GM21825 (cell line): ENCODE measurements around the gene LNX2.

Experiments used
- ATAC-seq: cut with Tn5 transposase; IDR thresholded peaks from one replicate; pipeline ENCODE4 v1.9.1; 2021; ENCODE audit warnings: mild to moderate bottlenecking, moderate library complexity; ENCODE audit not compliant: unreplicated experiment

LNX2 gene

GRCh38 chr13:27570906-27571305, 49.4 kb downstream of the LNX2 start:
- ATAC-seq = no peak

- no peak for ATAC-seq
Observed at GRCh38 chr13:27569405-27569804, 50.9 kb downstream of the LNX2 start.

DNA sequence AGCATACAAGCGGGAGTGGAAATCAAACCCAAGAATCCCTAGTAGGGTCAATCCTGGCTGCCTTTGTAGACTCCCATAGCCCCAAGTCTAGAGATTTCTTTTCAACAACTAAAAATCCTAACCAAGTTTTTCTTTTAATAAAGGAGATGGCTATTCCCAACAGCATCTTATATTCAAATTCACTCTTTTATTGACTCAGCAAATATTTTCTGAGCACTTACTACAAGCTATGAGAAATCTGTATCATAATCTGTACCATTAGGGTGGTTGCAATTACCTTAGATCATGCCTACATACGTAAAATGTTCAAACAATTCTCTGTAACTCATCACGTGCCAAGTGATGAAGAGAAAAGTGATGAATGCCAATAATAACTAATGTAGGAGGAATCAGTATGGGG, 54.5 kb downstream of the LNX2 start:
- no peak for ATAC-seq

GRCh38 chr13:27562457-27562856, 57.9 kb downstream of the LNX2 start:
- no peak for ATAC-seq

DNA sequence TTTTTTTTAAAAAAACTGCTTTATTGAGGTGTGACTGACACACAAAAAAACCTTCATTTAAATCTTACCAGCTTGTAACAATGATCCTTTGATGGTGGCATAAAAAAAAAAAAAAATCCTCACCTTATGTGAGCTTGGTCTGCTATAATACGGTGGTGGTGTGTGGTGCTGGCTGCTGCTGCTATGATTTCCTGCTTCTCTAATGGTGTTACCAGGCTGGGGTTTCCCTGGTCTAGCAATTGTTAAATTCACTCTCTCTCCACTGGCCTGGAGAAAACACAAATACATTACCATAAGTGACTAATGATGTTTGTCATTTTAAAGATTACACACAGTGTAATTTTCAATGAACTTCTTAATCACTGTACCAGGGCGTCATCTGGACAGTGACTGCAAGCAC, 60.6 kb downstream of the LNX2 start:
- no peak for ATAC-seq

- ATAC-seq = no peak
Observed at GRCh38 chr13:27556109-27556508, 64.2 kb downstream of the LNX2 start.

DNA sequence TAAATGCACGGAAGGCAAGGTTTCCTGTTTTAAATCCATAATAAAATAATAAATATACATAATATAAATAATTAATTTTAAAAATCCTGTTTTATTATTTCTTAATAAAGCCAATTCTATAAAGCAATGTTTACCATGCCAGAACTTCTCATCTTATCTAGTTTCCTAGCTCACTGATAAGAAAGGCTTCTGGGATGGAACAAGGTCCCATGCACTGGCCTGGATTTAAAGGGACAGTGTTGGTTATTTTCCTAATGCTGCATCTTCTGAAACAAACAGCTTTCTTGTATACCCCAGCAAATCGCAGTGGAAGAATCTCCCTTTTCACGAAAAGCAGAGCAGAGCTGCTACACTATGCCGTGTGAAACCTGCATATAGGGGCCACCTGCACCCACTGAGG, 68.8 kb downstream of the LNX2 start:
- no peak for ATAC-seq

DNA sequence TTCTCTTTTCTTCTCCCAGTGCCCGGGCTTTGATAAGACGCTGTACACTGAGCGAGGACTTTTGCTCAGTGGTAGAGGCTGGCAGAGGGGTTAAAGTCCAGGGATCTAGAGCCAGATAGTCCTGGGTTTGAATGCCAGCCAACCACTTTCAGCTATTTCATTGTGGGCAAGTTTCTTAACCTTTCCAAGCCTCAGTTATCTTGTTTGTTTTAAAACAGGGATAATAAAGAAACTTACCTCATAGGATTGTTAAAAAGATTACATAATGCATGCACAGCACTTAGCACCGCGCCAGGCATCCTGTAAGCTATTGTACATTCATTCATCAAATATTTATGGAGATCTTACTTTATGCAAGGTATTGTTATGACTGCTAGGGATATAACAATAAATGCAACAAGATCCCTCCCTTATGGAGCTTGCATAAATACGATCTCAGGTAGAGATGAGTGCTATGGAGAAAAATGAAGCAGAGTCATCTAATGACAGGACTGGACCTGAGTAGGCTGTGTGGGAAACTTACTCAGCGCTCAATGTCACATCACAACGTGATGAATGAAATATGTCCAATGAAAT, 70.8 kb downstream of the LNX2 start:
- ATAC-seq = no peak

DNA sequence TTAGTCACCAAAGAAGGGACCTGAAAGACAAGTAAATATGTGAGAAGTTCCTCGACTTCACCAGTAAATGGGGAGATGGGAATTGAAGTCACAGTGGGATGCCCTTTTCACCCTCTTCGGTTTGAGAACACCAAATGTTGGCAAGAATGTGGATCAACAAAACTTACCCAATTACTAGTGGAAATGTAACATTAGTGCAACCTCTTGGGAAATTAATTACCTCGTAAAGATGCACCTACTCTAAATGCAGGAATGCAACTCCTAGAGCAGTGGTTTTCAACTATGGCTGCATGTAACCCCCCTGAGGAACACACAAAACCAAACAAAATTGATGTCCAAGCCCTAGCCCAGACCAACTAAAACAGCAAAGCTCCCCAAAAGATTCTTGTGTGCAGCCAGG, 78.1 kb downstream of the LNX2 start:
- ATAC-seq = no peak

DNA sequence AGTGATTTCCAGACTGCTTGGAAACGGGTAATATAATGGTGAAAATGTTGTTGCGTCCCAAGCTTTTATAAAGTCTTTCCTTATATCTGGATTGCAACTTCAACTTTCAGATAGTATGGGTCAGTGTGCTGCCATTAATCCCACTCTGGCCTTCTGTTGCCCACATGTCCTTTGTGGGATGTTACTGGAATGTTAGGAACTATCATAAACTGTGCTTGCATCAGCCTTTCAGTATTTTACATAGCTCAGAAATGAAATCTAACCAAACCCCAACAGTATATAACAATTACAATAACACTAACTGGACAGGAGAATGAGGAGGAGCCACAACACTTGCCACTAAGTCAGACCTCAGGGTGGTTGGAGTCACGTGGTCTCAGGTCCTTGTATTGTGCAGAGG, 78.9 kb downstream of the LNX2 start:
- ATAC-seq = no peak

DNA sequence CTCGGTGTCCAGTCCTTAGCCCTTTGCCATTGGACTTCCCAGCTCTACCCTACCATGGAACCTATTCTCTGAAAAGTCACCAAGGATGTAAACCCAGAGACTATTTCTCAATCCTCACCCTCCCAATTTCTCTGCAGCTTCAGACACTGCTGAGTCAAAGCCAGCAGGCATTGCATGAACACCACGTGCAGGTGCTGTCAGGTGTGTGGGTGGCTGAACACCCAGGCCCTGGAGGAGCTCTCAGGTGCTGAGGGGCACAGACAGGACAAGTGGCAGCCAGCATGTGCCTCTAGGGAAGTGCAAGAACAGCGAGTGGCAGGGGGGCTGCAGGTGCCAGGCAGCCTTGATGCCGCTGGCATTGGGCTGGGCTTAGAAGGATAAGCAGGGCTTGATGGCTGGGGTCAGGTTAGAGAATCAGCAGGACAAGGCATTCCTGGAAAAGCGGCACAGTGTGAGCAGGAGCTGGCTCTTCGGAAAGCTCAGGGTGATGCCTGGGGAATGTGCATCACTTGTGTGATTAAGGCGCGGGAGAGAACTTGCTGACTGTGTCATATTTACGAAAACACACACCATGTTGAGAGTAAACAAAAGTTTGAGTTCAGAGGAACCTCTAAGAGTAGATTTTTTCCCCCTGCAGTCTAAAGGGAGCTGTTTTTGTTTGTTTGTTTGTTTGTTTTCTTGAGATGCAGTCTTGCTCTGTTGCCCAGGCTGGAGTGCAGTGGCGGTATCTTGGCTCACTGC, 83.8 kb downstream of the LNX2 start:
- no peak for ATAC-seq

DNA sequence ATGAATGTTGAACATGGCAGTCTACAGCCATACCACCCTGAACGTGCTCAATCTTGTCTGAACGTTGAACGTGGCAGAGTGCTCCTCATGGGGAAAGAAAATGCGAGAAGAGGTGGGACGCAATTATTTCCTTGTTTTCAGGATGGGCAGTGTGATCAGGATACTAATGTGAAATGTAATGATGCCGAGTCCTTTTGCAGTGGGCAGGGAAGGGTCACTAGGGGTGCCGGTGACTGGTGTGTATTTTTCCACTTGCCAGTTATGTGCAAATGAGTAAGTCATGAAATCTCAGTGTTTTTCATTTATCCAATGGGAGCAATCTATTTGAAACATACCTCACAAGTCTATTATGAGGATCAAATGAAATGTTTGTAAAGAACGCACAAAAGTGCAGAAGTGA, 84.8 kb downstream of the LNX2 start:
- ATAC-seq = no peak

DNA sequence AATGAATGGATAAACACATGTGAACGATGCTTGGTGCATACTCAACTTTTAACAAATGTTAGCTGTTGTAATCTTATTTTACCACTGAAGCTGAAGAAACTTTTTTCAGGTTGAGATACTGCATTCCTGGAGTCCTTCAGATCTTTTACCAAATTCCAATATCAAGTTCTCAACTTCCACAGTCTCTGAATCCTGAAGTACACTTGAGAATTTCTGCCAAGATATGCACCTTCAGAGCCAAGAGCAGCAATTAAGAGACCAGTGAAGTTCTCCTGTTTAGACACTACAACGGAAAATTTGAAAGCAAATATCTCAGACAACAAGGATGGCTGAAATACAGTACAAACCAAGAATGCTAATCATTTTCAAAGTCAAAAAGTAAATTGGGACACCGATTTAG, 85.3 kb downstream of the LNX2 start:
- ATAC-seq = no peak

DNA sequence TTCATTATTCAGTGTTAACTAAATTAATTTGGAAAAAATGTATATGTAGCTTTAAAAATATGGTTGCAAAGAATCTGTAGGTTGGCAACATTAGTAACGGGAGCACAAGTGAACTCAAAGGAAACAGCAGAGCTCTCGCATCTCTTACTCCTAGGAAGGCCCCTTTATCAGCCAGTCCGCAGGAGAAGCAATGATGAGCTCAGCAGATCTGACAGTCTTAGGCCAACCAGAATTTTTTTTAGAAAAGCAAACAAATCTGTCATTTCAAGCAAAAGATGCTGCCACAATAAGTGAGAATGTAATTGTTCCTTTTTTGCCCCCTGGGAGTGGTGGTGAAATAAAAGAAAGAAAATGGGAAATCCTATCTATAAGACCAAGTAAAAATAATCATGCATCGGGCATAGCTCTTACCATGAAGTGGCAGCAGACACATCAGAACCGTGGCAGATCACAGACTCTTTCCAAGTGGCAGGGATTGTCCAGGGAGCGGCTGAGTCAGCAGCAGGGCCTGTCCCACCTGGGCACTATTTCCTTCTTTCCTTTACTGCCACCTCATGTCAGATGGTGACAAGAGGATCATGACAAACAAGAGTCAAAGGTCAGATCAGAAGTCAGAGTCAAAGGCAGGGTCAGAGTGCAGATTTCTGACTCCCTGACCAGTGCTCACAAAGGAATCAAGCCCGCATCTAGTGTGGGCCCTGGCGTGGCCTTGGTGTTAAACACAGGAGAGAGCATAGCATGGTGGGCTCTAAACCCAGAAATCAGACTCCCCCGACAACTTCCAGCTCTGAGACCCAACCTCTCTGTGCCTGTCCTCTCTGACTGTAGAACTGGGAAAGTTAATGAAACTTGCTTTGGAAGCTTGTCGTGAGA, 86.0 kb downstream of the LNX2 start:
- ATAC-seq = no peak

DNA sequence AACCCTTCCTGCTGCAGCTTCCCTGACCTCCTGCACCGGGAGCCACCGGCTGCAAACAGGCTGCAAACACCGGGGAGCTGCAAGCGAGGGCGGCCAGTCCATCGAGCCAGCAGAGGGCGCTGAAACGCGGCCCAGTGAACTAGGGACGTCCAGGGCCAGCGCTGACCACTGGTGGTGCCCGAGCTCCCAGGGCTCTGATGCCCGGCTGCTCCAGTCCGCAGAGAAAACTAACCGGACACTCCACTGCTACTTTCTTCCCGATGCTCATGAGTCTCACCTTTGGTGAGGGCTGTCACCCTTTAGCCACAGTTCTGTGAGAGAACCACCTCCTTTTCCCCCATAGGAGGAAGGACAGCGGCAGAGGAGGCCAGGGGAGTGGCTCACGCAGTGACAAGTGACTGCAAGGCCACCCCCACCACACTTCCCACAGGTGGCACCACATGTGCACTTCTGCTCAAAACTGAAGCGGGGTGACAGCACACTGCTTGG, 87.1 kb downstream of the LNX2 start:
- ATAC-seq = no peak

DNA sequence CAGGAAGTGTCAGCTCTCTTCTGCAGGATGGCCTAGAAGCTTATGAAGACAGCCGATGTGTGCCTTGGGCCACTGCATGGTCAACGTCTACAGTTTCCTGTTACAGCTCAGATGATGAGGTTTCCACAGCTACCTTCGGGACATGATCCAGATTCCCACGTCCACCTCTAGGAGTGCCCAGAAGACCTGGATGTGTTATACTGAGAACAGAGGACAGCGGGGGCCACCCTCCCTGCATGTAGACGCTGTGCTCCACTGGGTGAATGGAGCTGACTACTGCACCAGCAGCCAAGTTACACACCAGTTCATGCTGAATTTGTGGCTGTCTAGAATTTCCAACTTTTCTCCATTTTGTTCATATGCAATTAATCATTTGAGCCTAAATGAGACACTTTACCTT, 91.4 kb downstream of the LNX2 start:
- no peak for ATAC-seq

GRCh38 chr13:27526516-27526915, 93.8 kb downstream of the LNX2 start:
- ATAC-seq = no peak

DNA sequence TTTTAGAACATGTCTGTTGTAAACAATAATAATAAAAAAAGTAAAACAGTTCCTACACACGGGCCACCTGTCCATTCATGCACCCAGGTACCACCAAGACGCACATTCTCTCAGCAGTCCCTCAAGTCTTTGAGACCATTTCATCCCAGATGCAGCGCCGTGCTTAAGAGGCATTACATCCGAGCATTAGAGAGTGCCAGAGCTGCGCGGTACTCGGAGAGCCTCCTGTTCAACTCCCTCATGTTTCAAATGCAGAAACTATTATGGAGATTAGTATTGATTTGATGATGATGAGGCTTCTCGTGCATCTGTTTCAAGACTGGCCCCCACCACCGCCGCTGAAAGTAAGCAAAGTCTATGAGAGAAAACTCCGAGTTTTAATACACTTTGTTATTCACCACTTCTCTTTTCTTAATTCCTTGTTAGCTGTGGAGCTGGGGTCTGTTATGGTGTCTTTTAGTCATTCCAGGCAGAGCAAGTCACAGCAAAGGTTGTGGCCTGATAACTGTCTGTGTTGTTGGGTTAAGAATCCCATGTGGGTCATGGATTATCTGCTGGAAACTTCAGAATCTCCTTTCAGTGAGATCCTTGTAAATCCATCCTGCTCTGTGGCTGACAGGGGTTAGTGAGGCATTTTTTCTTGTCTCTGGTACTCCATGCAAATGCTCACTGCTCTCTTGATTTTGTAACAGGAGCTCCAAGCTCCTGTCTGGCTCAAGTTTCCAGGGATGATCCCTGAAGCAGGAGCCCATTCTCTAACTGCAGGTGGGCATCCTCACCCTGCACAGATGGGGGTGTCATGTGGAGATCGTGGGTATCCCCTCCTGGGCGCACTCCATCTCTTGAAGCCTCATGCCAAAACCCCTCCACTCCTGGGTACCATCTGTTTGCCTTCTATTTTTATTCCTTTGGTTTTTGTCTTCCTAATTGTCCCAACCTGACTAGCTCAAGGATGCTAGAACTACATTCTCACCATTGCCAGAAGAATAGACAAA, 95.1 kb downstream of the LNX2 start:
- ATAC-seq = no peak

DNA sequence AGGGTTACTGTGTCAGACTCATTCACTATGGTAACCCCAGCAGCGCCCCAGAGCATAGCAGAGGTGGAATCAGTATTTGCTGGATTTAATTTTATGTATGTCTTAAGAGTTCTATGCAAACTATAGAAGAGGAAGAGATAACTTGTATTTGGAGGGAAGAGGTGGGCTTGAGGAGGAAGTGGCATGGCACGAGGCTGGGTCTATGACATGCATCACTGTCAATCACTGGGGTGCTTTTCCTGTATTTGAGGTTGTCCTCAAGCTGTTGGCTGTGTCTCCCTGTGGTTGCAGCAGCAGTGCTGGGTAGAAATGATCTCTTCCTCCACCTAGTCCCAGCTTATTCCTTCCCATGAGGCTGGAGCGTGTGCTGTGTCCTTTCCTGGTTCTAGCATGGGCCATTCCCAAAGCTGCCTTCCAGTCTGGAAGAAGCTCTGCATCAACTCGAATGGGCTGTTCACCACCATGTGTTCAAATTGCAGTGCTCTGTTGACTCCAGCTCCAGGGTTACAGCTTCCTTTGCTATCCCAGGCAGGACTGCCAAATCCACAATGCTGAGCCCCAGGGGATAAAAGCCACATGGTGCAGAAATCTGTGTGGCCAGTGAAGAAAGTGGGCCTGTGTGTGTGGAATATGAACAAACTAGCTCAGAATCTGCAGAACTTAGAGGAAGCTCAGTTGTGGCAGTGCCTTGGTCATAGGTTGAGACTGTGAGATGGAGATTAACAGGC, 96.8 kb downstream of the LNX2 start:
- ATAC-seq = no peak

DNA sequence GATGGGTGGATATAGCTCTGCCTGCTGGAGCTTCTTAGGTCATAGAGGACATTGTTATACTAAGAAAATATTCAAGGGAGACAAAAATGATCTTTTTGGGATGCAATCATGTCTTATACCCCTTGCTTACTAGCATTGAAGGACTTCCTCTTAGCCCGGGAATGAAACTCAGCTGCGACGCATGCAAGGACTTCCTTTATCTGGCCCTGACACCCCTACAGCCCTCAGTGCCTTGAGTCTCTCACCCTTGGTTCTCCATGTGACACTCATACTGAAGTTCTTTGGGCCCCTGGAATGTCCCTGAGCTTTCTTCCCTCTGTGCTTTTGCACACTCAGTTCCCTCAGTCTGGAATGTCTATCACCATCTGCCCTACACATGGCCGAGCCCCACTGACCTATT, 97.5 kb downstream of the LNX2 start:
- ATAC-seq = no peak
